ENCODE measurements around the gene GGCX. TPM values are rescaled to one million over a fixed set of nuclear protein-coding genes. Genes with fewer than 3 reads are reported as not detected.

The GGCX gene
- total and polyA plus RNA-seq, 9 of the 15 experiments (the other 6 are each of a cell fraction or from before 2014, with no cell fraction given), result 14.4 to 47.1 (median 28.1) TPM

GRCh38 chr2:85595301-85596025 is 34.2 kb upstream of the GGCX start, which contains the start of gene RNF181 (continued):
- TF ChIP-seq E2F6 (IDR thresholded peaks at IDR 0.05; ENCODE audit: borderline replicate concordance in 1 of 2, extremely low read depth in 1 of 2, insufficient read depth in 1 of 2, insufficient read length in 1 of 2, low read depth in 1 of 2, low read length in 1 of 2, poor library complexity in 1 of 2, severe bottlenecking in 1 of 2), result peak in 1 of 2 experiments; percentile 18
- no peak for TF ChIP-seq DEAF1 (CRISPR knock-in tag; IDR thresholded peaks at IDR 0.05)
- TF ChIP-seq ZNF277 (CRISPR knock-in tag; IDR thresholded peaks at IDR 0.05; ENCODE audit: borderline replicate concordance), result no peak
- TF ChIP-seq FIP1L1 (IDR thresholded peaks at IDR 0.05; ENCODE audit: low read depth, low read length, poor library complexity, severe bottlenecking), result no peak
- peak; percentile 76 for TF ChIP-seq ZFX (CRISPR knock-in tag; IDR thresholded peaks at IDR 0.05)
- TF ChIP-seq, protein P1, sequence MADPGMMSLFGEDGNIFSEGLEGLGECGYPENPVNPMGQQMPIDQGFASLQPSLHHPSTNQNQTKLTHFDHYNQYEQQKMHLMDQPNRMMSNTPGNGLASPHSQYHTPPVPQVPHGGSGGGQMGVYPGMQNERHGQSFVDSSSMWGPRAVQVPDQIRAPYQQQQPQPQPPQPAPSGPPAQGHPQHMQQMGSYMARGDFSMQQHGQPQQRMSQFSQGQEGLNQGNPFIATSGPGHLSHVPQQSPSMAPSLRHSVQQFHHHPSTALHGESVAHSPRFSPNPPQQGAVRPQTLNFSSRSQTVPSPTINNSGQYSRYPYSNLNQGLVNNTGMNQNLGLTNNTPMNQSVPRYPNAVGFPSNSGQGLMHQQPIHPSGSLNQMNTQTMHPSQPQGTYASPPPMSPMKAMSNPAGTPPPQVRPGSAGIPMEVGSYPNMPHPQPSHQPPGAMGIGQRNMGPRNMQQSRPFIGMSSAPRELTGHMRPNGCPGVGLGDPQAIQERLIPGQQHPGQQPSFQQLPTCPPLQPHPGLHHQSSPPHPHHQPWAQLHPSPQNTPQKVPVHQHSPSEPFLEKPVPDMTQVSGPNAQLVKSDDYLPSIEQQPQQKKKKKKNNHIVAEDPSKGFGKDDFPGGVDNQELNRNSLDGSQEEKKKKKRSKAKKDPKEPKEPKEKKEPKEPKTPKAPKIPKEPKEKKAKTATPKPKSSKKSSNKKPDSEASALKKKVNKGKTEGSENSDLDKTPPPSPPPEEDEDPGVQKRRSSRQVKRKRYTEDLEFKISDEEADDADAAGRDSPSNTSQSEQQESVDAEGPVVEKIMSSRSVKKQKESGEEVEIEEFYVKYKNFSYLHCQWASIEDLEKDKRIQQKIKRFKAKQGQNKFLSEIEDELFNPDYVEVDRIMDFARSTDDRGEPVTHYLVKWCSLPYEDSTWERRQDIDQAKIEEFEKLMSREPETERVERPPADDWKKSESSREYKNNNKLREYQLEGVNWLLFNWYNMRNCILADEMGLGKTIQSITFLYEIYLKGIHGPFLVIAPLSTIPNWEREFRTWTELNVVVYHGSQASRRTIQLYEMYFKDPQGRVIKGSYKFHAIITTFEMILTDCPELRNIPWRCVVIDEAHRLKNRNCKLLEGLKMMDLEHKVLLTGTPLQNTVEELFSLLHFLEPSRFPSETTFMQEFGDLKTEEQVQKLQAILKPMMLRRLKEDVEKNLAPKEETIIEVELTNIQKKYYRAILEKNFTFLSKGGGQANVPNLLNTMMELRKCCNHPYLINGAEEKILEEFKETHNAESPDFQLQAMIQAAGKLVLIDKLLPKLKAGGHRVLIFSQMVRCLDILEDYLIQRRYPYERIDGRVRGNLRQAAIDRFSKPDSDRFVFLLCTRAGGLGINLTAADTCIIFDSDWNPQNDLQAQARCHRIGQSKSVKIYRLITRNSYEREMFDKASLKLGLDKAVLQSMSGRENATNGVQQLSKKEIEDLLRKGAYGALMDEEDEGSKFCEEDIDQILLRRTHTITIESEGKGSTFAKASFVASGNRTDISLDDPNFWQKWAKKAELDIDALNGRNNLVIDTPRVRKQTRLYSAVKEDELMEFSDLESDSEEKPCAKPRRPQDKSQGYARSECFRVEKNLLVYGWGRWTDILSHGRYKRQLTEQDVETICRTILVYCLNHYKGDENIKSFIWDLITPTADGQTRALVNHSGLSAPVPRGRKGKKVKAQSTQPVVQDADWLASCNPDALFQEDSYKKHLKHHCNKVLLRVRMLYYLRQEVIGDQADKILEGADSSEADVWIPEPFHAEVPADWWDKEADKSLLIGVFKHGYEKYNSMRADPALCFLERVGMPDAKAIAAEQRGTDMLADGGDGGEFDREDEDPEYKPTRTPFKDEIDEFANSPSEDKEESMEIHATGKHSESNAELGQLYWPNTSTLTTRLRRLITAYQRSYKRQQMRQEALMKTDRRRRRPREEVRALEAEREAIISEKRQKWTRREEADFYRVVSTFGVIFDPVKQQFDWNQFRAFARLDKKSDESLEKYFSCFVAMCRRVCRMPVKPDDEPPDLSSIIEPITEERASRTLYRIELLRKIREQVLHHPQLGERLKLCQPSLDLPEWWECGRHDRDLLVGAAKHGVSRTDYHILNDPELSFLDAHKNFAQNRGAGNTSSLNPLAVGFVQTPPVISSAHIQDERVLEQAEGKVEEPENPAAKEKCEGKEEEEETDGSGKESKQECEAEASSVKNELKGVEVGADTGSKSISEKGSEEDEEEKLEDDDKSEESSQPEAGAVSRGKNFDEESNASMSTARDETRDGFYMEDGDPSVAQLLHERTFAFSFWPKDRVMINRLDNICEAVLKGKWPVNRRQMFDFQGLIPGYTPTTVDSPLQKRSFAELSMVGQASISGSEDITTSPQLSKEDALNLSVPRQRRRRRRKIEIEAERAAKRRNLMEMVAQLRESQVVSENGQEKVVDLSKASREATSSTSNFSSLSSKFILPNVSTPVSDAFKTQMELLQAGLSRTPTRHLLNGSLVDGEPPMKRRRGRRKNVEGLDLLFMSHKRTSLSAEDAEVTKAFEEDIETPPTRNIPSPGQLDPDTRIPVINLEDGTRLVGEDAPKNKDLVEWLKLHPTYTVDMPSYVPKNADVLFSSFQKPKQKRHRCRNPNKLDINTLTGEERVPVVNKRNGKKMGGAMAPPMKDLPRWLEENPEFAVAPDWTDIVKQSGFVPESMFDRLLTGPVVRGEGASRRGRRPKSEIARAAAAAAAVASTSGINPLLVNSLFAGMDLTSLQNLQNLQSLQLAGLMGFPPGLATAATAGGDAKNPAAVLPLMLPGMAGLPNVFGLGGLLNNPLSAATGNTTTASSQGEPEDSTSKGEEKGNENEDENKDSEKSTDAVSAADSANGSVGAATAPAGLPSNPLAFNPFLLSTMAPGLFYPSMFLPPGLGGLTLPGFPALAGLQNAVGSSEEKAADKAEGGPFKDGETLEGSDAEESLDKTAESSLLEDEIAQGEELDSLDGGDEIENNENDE (IDR thresholded peaks at IDR 0.05; ENCODE audit: low read depth, low read length), result no peak
- no peak for TF ChIP-seq KLF13 (tag; IDR thresholded peaks at IDR 0.05; ENCODE audit: borderline replicate concordance, low read depth)
- TF ChIP-seq ZNF696 (CRISPR knock-in tag; conservative IDR thresholded peaks at IDR 0.05), result no peak
- TF ChIP-seq ZNF668 (CRISPR knock-in tag; IDR thresholded peaks at IDR 0.05), result no peak

Data from K562 (cell line).